Neural cell (in vitro differentiated cells): ENCODE results near the gene RGR.

Source experiments
- POLR2AphosphoS5 ChIP-seq: IDR thresholded peaks from 2 replicates; pipeline ENCODE4 v1.6.1; 2012
- TAF1 ChIP-seq: IDR thresholded peaks from 2 replicates; pipeline ENCODE4 v1.6.1; 2012; ENCODE audit warnings: low read depth
- TF ChIP-seq, protein P1 (sequence below): fragments of 450-650 bp; IDR thresholded peaks from 2 replicates; pipeline ENCODE4 v1.5.1; 2014; ENCODE audit warnings: antibody characterized with exemption, mild to moderate bottlenecking, moderate library complexity; ENCODE audit not compliant: poor library complexity, severe bottlenecking

DNA sequence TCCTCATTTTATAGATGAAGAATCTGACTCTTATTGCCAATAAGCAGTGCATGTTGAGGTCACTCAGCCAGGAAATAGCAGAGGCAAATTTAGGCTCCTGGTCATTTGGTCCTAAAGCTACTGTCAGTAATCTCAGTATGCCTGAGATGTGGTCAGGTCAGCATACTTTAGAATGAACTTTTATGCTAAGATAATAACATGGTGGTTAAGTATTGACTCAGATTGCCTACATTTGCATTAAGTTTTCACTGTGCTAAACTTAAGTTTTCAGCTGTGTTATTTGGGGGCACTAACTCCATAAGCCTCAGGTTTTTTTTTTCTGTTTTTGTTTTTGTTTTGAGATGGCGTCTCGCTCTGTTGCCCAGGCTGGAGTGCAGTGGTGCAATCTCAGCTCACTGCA, 47.6 kb downstream of the RGR start:
- TF ChIP-seq, protein P1, sequence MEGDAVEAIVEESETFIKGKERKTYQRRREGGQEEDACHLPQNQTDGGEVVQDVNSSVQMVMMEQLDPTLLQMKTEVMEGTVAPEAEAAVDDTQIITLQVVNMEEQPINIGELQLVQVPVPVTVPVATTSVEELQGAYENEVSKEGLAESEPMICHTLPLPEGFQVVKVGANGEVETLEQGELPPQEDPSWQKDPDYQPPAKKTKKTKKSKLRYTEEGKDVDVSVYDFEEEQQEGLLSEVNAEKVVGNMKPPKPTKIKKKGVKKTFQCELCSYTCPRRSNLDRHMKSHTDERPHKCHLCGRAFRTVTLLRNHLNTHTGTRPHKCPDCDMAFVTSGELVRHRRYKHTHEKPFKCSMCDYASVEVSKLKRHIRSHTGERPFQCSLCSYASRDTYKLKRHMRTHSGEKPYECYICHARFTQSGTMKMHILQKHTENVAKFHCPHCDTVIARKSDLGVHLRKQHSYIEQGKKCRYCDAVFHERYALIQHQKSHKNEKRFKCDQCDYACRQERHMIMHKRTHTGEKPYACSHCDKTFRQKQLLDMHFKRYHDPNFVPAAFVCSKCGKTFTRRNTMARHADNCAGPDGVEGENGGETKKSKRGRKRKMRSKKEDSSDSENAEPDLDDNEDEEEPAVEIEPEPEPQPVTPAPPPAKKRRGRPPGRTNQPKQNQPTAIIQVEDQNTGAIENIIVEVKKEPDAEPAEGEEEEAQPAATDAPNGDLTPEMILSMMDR, result no peak
- TF ChIP-seq POLR2AphosphoS5 (no peak), TAF1 (no peak)
